ENCODE results near the gene LTBP3. TPM values are rescaled to one million over a fixed set of nuclear protein-coding genes. Genes with fewer than 3 reads are reported as not detected.
A peak's percentile ranks its signal among the peaks of the same experiment; 100 is the strongest.

The LTBP3 gene
- polyA plus RNA-seq, 1 donor from 2014 or later = 4.6 TPM

DNA sequence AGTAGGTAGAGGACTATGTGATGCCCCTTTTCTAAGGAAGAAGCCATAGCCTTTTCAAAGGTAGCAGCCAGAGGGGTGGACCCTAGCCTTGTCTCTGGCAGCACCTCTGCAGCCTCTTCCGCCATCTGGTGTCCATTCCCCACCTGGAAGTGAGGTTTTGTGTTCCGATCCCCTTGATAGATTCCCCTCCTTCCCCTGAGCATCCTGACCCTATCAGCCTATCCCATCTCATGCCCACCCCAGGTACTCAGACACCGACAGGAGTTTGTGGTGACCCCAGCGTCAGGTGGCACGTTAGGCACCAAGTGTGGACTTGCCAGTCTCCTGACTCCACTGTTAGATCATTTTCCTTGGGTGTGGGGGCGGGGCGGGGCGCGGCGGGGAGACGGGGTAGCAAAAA lies 13.8 kb upstream of the LTBP3 start:
- no peaks in the 10 kb centered on the region for H3K9me2 ChIP-seq (ENCODE audit: insufficient read depth, low read length)
- peaks cover 15% of the 10 kb centered on the region for H4K20me1 ChIP-seq (ENCODE audit: insufficient read depth)
- no peaks in the 10 kb centered on the region for H3K36me3 ChIP-seq (ENCODE audit: insufficient read depth, low read length)
- peak; percentile 66 for TF ChIP-seq SMC3 (conservative IDR thresholded peaks at IDR 0.05; ENCODE audit: poor library complexity)
- TF ChIP-seq, protein P1, sequence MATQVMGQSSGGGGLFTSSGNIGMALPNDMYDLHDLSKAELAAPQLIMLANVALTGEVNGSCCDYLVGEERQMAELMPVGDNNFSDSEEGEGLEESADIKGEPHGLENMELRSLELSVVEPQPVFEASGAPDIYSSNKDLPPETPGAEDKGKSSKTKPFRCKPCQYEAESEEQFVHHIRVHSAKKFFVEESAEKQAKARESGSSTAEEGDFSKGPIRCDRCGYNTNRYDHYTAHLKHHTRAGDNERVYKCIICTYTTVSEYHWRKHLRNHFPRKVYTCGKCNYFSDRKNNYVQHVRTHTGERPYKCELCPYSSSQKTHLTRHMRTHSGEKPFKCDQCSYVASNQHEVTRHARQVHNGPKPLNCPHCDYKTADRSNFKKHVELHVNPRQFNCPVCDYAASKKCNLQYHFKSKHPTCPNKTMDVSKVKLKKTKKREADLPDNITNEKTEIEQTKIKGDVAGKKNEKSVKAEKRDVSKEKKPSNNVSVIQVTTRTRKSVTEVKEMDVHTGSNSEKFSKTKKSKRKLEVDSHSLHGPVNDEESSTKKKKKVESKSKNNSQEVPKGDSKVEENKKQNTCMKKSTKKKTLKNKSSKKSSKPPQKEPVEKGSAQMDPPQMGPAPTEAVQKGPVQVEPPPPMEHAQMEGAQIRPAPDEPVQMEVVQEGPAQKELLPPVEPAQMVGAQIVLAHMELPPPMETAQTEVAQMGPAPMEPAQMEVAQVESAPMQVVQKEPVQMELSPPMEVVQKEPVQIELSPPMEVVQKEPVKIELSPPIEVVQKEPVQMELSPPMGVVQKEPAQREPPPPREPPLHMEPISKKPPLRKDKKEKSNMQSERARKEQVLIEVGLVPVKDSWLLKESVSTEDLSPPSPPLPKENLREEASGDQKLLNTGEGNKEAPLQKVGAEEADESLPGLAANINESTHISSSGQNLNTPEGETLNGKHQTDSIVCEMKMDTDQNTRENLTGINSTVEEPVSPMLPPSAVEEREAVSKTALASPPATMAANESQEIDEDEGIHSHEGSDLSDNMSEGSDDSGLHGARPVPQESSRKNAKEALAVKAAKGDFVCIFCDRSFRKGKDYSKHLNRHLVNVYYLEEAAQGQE (IDR thresholded peaks at IDR 0.05; ENCODE audit: borderline replicate concordance) = no peak
- TF ChIP-seq, protein P2, sequence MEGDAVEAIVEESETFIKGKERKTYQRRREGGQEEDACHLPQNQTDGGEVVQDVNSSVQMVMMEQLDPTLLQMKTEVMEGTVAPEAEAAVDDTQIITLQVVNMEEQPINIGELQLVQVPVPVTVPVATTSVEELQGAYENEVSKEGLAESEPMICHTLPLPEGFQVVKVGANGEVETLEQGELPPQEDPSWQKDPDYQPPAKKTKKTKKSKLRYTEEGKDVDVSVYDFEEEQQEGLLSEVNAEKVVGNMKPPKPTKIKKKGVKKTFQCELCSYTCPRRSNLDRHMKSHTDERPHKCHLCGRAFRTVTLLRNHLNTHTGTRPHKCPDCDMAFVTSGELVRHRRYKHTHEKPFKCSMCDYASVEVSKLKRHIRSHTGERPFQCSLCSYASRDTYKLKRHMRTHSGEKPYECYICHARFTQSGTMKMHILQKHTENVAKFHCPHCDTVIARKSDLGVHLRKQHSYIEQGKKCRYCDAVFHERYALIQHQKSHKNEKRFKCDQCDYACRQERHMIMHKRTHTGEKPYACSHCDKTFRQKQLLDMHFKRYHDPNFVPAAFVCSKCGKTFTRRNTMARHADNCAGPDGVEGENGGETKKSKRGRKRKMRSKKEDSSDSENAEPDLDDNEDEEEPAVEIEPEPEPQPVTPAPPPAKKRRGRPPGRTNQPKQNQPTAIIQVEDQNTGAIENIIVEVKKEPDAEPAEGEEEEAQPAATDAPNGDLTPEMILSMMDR (IDR thresholded peaks at IDR 0.05; ENCODE audit: poor library complexity, severe bottlenecking) = peak; percentile 65
- TF ChIP-seq RAD21 (conservative IDR thresholded peaks at IDR 0.05) = peak; percentile 59
- no peak for TF ChIP-seq EZH2 (IDR thresholded peaks at IDR 0.05; ENCODE audit: borderline replicate concordance, insufficient read depth, low read length, poor library complexity, severe bottlenecking)
- H3K9ac ChIP-seq (ENCODE audit: low read length) = peak overlapping the region; percentile 91
- H3K4me2 ChIP-seq (ENCODE audit: low read length) = peak overlapping the region; percentile 96
- H3K79me2 ChIP-seq (replicated peaks; ENCODE audit: insufficient read depth, low read length) = peaks cover 53% of the 10 kb centered on the region
- peak overlapping the region; percentile 73 for H3K27ac ChIP-seq (ENCODE audit: low read length)
- peaks cover 7% of the 10 kb centered on the region for H3K27me3 ChIP-seq (ENCODE audit: insufficient read depth, low read depth, low read length)
- H3K4me3 ChIP-seq (ENCODE audit: low read length) = peak overlapping the region; percentile 82
- no peak overlapping the region for H2AFZ ChIP-seq (ENCODE audit: low read depth, low read length)
- H3K9me3 ChIP-seq (ENCODE audit: low read length) = no peaks in the 10 kb centered on the region
- peaks cover 9% of the 10 kb centered on the region for H3F3A ChIP-seq (ENCODE audit: insufficient read depth, low read length, poor library complexity, severe bottlenecking)

DNA sequence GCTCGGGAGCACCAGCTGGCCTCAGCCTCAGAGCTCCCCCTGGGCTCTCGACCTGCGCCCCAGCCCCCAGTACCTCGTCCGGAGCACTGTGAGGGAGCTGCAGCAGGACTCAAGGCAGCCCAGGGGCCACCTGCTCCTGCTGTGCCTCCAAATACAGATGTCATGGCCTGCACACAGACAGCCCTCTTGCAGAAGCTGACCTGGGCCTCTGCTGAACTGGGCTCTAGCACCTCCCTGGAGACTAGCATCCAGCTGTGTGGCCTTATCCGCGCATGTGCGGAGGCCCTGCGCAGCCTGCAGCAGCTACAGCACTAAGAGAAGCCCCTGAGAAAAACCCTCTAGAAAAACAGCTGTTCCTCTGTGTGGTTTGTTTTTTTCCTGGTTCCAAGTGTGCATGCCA lies 13.3 kb upstream of the LTBP3 start:
- H3K9me3 ChIP-seq (ENCODE audit: low read length) = no peaks in the 10 kb centered on the region
- no peak overlapping the region for H2AFZ ChIP-seq (ENCODE audit: low read depth, low read length)
- peaks cover 15% of the 10 kb centered on the region for H4K20me1 ChIP-seq (ENCODE audit: insufficient read depth)
- no peaks in the 10 kb centered on the region for H3K9me2 ChIP-seq (ENCODE audit: insufficient read depth, low read length)
- TF ChIP-seq SMC3 (conservative IDR thresholded peaks at IDR 0.05; ENCODE audit: poor library complexity) (no peak), EP300 (conservative IDR thresholded peaks at IDR 0.05; ENCODE audit: poor library complexity, severe bottlenecking) (no peak), POLR2AphosphoS5 (IDR thresholded peaks at IDR 0.05) (no peak), TAF1 (IDR thresholded peaks at IDR 0.05; ENCODE audit: low read depth) (no peak), MXI1 (conservative IDR thresholded peaks at IDR 0.05; ENCODE audit: poor library complexity, severe bottlenecking) (no peak), EZH2 (IDR thresholded peaks at IDR 0.05; ENCODE audit: borderline replicate concordance, insufficient read depth, low read length, poor library complexity, severe bottlenecking) (no peak), RAD21 (conservative IDR thresholded peaks at IDR 0.05) (no peak)
- TF ChIP-seq, protein P2 (IDR thresholded peaks at IDR 0.05; ENCODE audit: poor library complexity, severe bottlenecking) = no peak
- TF ChIP-seq, protein P1 (IDR thresholded peaks at IDR 0.05; ENCODE audit: borderline replicate concordance) = no peak
- H3K4me3 ChIP-seq (ENCODE audit: low read length) = peak overlapping the region; percentile 82
- peaks cover 54% of the 10 kb centered on the region for H3K79me2 ChIP-seq (replicated peaks; ENCODE audit: insufficient read depth, low read length)
- H3K4me2 ChIP-seq (ENCODE audit: low read length) = peak overlapping the region; percentile 96
- peaks cover 9% of the 10 kb centered on the region for H3F3A ChIP-seq (ENCODE audit: insufficient read depth, low read length, poor library complexity, severe bottlenecking)
- peaks cover 7% of the 10 kb centered on the region for H3K27me3 ChIP-seq (ENCODE audit: insufficient read depth, low read depth, low read length)
- no peaks in the 10 kb centered on the region for H3K36me3 ChIP-seq (ENCODE audit: insufficient read depth, low read length)
- H3K9ac ChIP-seq (ENCODE audit: low read length) = peak overlapping the region; percentile 91
- H3K27ac ChIP-seq (ENCODE audit: low read length) = peak overlapping the region; percentile 73

Data from neural cell (in vitro differentiated cells).